Tibial artery (tissue), 4 donors: Measurements from ENCODE around the gene SPDYC.
A peak's percentile ranks its signal among the peaks of the same experiment; 100 is the strongest.

ENCODE experiments used
- DNase-seq, 2 donors: peaks; one replicate each; pipeline ENCODE4 v3.0.0-alpha.2; 2019
- H3K27ac ChIP-seq, 2 donors: fragments of 200-600 bp; sonication (generic) in 1 of 2; 1 replicate in 1 of 2; 2 replicates in 1 of 2; pipeline ENCODE4 v1.5.1; 2018 to 2019; ENCODE audit warnings: mild to moderate bottlenecking in 1 of 2
- H3K27me3 ChIP-seq, 2 donors: fragments of 200-600 bp; sonication (generic) in 1 of 2; one replicate each; pipeline versions ENCODE4 v1.5.1 to v1.6.0; 2016 to 2019
- H3K36me3 ChIP-seq, 3 donors: fragments of 200-600 bp; sonication (generic) in 2 of 3; one replicate each; pipeline ENCODE4 v1.5.1; 2016 to 2019; ENCODE audit warnings: mild to moderate bottlenecking in 2 of 3
- H3K4me1 ChIP-seq, 4 donors: fragments of 200-600 bp; sonication (generic) in 2 of 4; 1 replicate in 3 of 4; 2 replicates in 1 of 4; pipeline ENCODE4 v1.5.1; 2016 to 2019
- H3K4me3 ChIP-seq, 2 donors: fragments of 200-600 bp; sonication (generic) in 1 of 2; 1 replicate in 1 of 2; 2 replicates in 1 of 2; pipeline ENCODE4 v1.5.1; 2018 to 2019; ENCODE audit warnings: mild to moderate bottlenecking in 2 of 2
- H3K9me3 ChIP-seq, 3 donors: fragments of 200-600 bp; sonication (generic) in 1 of 3; one replicate each; pipeline ENCODE4 v1.5.1; 2016 to 2019
- intact Hi-C: fragments of 100-400 bp; cut with DNase I; formaldehyde crosslinking; loops from one replicate; pipeline ENCODE4 v1.15.0; 2023; ENCODE audit warnings: low total_unique reads
- TF ChIP-seq, protein P1 (sequence below), 2 experiments: fragments of 200-600 bp in 1 of 2; fragments of 450-650 bp in 1 of 2; IDR thresholded peaks; one replicate each; pipeline ENCODE4 v1.5.1; 2017 to 2019; ENCODE audit warnings: antibody characterized with exemption in 2 of 2, mild to moderate bottlenecking in 1 of 2, moderate library complexity in 1 of 2

Gene SPDYC

DNA sequence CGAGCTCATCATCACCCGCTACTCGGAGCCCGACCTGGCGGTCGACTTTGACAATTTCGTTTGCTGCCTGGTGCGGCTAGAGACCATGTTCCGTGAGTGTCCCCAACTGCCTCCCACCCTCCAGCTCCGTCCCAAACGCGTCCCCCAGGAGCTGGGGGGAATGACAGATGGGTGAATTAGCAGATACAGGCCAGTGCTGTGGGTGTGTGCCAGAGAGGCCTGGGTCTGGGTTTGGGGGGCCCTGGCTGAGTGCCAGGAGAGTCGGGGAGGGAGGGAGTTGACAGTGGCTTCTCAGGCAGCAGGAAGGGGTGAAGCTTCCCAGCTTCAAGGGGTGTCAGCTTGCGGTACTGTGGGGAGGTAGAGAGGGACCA, 40.3 kb downstream of the SPDYC start:
- intact Hi-C loops: no loop called here
- peaks cover 60 to 72% (median 68%) of the 10 kb centered on the region in 3 donors for H3K36me3 ChIP-seq
- H3K27ac ChIP-seq: no peak overlapping the region
- H3K4me3 ChIP-seq: no peak overlapping the region
- no peak for DNase-seq
- no peaks in the 10 kb centered on the region for H3K27me3 ChIP-seq
- no peaks in the 10 kb centered on the region for H3K9me3 ChIP-seq
- no peaks in the 10 kb centered on the region for H3K4me1 ChIP-seq
- TF ChIP-seq, protein P1, sequence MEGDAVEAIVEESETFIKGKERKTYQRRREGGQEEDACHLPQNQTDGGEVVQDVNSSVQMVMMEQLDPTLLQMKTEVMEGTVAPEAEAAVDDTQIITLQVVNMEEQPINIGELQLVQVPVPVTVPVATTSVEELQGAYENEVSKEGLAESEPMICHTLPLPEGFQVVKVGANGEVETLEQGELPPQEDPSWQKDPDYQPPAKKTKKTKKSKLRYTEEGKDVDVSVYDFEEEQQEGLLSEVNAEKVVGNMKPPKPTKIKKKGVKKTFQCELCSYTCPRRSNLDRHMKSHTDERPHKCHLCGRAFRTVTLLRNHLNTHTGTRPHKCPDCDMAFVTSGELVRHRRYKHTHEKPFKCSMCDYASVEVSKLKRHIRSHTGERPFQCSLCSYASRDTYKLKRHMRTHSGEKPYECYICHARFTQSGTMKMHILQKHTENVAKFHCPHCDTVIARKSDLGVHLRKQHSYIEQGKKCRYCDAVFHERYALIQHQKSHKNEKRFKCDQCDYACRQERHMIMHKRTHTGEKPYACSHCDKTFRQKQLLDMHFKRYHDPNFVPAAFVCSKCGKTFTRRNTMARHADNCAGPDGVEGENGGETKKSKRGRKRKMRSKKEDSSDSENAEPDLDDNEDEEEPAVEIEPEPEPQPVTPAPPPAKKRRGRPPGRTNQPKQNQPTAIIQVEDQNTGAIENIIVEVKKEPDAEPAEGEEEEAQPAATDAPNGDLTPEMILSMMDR (IDR thresholded peaks at IDR 0.05): no peak

DNA sequence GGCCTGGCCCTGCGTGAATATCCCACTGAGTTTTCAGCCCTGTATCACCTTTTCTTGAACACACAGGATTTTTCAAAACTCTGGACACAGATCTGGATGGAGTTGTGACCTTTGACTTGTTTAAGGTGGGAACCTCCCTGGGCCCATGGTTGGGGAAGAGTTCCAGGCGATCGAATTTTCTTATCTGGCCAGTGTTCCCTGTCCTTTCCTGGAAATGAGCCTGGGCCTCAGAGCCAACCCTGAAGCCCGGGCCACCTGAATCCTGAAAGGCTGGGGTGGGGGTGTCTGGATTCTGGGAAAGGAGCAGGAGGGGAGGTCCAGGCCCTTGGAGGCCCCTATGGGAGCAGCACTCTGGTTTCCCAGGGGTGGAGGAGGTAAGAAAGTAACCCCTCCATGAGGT, 40.7 kb downstream of the SPDYC start:
- Histone ChIP-seq H3K36me3 (peaks cover 56 to 68% (median 64%) of the 10 kb centered on the region in 3 donors), H3K4me3 (no peak overlapping the region), H3K27ac (no peak overlapping the region), H3K9me3 (no peaks in the 10 kb centered on the region), H3K27me3 (no peaks in the 10 kb centered on the region), H3K4me1 (no peaks in the 10 kb centered on the region)
- intact Hi-C loops: no loop called here
- TF ChIP-seq, protein P1 (IDR thresholded peaks at IDR 0.05): no peak
- DNase-seq: no peak

DNA sequence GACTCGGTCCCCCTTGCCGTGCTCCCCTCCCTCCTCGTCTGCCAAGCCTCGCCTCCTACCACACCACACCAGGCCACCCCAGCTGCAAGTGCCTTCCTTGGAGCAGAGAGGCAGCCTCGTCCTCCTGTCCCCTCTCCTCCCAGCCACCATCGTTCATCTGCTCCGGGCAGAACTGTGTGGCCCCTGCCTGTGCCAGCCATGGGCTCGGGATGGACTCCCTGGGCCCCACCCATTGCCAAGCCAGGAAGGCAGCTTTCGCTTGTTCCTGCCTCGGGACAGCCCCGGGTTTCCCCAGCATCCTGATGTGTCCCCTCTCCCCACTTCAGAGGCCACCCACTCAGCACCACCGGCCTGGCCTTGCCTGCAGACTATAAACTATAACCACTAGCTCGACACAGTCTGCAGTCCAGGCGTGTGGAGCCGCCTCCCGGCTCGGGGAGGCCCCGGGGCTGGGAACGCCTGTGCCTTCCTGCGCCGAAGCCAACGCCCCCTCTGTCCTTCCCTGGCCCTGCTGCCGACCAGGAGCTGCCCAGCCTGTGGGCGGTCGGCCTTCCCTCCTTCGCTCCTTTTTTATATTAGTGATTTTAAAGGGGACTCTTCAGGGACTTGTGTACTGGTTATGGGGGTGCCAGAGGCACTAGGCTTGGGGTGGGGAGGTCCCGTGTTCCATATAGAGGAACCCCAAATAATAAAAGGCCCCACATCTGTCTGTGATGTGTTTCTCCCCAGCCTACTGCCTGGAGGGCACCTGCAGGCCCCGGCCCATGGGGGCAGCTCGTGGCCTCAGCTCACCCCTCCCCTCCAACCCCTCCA, 41.5 kb downstream of the SPDYC start:
- intact Hi-C loops: no loop called here
- Histone ChIP-seq H3K36me3 (peaks cover 48 to 60% (median 56%) of the 10 kb centered on the region in 3 donors), H3K4me1 (no peaks in the 10 kb centered on the region), H3K27me3 (no peaks in the 10 kb centered on the region), H3K4me3 (no peak overlapping the region), H3K9me3 (no peaks in the 10 kb centered on the region), H3K27ac (no peak overlapping the region)
- TF ChIP-seq, protein P1 (IDR thresholded peaks at IDR 0.05): no peak
- no peak for DNase-seq

DNA sequence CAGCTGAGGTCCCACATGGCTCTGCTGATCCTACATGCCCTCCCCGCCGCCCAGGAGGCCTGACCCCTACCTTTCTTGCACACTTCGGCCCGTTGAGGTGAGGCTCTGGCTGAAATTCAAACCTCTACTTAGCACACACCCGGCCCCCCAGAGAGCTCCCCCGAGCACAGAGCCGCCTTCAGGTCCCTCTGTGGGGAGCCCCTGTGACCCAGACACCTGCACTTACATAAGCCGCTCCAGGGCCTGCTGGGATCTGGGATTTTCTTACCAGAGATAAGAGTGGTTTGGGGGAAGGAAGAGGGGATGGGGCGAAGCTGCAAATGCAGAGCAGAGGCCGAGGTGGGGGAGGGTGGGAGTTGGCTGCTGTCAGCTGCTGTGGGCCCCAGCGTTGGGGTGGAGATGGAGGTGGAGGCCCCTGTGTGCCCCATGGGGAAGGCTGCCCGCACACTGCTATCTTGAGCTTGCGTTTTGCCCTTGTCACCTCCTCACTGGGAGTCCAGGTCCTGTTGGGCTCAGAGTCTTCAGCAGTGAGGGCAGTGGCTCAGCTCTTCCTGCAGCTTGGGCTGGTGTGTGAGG, 42.3 kb downstream of the SPDYC start:
- Histone ChIP-seq H3K27me3 (no peaks in the 10 kb centered on the region), H3K4me1 (no peaks in the 10 kb centered on the region), H3K27ac (no peak overlapping the region), H3K36me3 (peaks cover 40 to 52% (median 48%) of the 10 kb centered on the region in 3 donors), H3K4me3 (no peak overlapping the region), H3K9me3 (no peaks in the 10 kb centered on the region)
- intact Hi-C loops: no loop called here
- TF ChIP-seq, protein P1 (IDR thresholded peaks at IDR 0.05): no peak
- DNase-seq: peak in 1 of 2 donors; percentile 63

DNA sequence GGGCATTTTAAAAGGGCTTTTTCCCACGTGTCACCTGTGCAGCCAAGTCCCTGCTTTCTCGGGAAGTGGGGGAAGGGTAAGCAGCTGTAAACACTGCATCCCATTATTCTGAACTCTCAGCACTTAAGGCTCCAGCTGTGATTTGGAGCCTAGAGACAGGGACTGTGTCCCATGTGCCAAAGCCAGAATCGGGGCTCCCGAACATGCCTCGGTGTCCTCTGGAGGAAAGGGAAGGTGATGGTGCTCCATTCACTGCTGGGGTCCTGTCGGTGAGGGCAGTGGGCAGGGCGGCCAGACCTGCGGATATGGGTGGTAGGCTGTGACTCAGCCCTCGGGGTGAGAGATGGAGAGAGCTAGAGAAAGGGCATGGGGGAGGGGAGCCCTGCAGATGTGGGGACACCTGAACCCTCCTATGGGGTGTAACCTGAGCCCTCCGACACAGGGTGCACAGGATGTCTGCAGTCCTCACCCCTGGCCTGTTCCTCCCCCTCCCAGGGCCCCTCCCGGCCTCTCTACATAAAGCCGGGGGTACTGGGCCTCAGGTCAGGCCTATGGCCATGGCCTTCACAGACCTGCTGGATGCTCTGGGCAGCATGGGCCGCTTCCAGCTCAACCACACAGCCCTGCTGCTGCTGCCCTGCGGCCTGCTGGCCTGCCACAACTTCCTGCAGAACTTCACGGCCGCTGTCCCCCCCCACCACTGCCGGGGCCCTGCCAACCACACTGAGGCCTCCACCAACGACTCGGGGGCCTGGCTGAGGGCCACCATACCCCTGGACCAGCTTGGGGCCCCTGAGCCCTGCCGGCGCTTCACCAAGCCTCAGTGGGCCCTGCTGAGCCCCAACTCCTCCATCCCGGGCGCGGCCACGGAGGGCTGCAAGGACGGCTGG, 43.5 kb downstream of the SPDYC start:
- H3K27ac ChIP-seq: no peak overlapping the region

More for the DNA sequence above, 43.5 kb downstream of the SPDYC start:
- Histone ChIP-seq H3K9me3 (no peaks in the 10 kb centered on the region), H3K36me3 (peaks cover 31 to 40% (median 35%) of the 10 kb centered on the region in 3 donors), H3K4me1 (no peaks in the 10 kb centered on the region), H3K4me3 (no peak overlapping the region), H3K27me3 (no peaks in the 10 kb centered on the region)
- TF ChIP-seq, protein P1 (IDR thresholded peaks at IDR 0.05): no peak
- intact Hi-C loops: no loop called here
- DNase-seq: peak in 1 of 2 donors; percentile 61
